Stimulated activated CD8-positive, alpha-beta memory T cell treated with anti-CD3 and anti-CD28 coated beads, Interleukin-15, amount 100 ng/mL, for 24 hours (primary cell): ENCODE results near the gene ETFA.
A peak's percentile ranks its signal among the peaks of the same experiment; 100 is the strongest.

Source experiments
- DNase-seq: peaks from one replicate; pipeline ENCODE4 v3.0.0-alpha.2; 2020; ENCODE audit warnings: low read depth

The ETFA gene

DNA sequence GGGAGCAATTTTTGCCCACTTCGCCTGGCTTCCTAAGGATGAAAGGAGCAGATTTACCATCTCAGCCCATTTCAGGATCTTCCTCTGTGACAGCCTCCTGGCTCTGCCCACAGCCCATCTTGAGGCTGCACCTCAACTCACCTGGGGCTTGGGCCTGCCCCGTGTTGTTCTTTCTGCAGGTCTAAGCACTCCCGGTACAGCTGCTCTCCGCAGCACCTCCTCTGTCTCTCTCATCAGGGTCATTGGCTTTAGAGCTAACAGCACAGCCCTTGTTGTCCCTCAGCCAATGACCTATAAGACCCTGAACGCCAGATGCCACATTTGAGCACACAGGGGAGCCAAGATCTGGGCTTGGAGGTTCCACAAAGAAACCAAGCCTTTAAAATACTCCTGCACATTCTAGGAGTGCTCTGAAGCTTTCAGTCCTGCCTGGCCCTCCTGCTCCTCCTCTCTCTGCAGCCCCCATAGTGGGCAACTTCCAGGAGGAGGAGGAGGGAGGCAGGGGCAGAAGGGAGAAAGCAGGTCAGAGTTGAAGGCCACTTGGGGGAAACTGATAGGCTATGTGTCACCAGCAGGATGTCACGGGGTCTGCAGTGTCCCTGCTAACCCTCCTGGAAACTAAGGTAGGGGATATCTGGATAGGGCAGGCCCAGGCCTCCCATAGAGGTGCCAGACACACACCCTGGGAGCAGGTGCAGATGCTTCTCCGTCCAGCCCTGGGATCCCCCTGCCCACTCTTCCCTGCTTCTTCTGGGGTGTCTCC is 115.6 kb downstream of the ETFA start:
- no peak for DNase-seq

DNA sequence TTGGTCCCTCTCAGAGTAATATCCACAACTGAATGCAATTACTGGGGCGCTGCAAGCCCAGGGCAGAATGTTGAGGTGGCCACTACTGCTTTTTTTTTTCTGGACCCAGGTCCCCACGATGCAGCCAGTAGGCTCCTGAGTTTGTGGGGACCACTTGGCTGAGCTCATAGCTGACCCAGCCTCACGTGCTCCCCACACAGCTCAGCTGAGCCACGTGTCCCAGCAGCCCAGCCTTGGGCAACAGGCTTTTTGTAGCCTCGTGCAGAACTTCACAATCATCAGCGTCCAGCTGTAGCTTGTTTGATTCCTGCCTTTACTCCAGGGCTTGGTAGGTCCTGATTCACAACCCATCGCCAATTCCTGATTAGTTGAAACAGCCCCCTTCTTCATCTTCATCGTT is 117.3 kb downstream of the ETFA start:
- DNase-seq: no peak

- no peak for DNase-seq
Observed at GRCh38 chr15:76192715-76193114, 118.6 kb downstream of the ETFA start.

GRCh38 chr15:76191539-76192244 is 119.6 kb downstream of the ETFA start:
- no peak for DNase-seq

- peak; percentile 41 for DNase-seq
Observed at GRCh38 chr15:76190751-76191538, 120.3 kb downstream of the ETFA start.

GRCh38 chr15:76190070-76190564 is 121.2 kb downstream of the ETFA start:
- DNase-seq: no peak

GRCh38 chr15:76189106-76189505 is 122.2 kb downstream of the ETFA start:
- no peak for DNase-seq

- no peak for DNase-seq
Observed at GRCh38 chr15:76187163-76187562, 124.1 kb downstream of the ETFA start.

- no peak for DNase-seq
Observed at GRCh38 chr15:76185716-76186115, 125.6 kb downstream of the ETFA start.

GRCh38 chr15:76184650-76185035 is 126.6 kb downstream of the ETFA start:
- DNase-seq: no peak

- no peak for DNase-seq
Observed at GRCh38 chr15:76183930-76184649, 127.2 kb downstream of the ETFA start.

DNA sequence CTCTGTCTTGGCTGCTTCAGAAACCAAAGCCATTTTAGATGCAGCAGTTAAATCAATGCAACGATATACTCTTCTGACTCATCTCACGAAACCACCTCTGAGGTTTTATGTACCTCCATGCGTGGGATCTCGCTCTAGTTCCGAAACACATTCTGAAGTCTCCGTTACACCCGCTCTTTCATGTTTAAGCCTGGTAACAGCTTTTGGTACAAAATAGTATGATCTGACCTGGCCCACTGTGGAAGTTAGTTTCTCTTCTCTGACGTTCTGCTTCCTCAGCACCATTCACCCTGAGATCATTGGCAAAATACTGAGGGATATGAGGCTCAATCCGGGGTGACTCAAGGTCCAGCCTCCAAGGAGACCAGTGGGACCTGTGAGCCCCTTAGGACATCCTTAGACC is 129.6 kb downstream of the ETFA start:
- no peak for DNase-seq

DNA sequence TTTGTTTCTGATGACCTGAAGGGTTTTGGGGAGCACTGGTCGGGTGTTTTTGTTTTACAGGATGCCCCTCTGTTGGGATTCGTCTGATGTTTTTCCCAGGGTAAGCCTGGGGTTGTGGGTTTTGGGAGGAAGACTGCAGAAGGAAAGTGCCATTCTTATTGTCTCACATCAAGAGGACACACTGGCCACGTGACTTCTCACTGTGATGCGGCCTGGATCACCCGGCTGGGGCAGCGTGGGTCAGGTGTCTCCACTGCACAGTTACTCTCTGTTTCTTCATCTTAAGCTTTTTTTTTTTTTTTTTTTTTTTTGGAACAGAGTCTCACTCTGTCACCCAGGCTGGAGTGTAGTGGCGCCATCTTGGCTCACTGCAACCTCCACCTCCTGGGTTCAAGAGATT is 130.9 kb downstream of the ETFA start:
- DNase-seq: no peak

DNA sequence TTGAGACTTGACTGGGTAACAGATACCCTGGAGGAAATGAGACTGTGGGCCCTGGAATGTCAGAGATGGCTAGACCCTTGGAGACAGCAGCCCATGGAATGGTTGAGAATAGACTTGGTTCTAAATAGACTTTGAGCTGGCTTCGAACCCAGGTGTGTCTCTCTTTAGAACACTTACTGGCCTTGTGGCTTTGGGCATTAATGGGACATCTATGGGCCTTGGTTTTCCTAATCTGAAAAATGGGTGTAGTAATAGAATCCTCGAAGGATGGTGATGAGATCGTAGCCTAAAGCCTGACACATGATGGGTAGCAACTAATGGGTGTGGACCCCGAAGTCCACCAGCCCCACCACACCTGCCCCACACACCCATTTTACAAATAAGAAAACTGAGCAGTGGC is 132.2 kb downstream of the ETFA start:
- DNase-seq: no peak

GRCh38 chr15:76178296-76179000 is 132.8 kb downstream of the ETFA start:
- DNase-seq: no peak

DNA sequence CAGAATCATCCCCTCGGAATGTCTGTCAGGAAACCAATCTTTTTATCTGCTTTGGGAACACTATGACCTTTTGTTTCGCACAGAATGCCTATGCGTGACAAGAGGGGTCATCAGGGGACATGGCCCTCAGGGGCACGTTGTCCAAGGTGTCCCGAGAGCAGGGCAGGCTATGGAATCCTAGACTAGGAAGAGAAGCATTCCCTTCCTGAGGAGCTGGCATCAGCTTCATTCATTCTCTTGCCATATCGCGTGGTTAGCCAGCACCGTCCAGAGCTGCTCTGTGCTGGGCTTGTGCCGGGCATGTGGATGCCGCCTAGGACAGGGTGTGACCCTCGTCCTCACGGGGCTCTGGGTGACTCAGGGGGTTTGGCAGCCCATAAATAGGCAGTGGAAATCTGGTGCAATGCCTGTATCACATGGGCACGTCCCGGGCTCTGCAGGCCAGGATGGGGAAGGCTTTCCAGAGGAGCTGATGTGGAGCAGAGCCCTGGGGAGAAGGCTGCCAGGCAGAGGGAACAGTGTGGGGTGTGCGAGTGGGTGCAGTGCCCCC is 133.7 kb downstream of the ETFA start:
- no peak for DNase-seq

GRCh38 chr15:76176487-76177085 is 134.7 kb downstream of the ETFA start:
- DNase-seq: no peak

GRCh38 chr15:76176059-76176458 is 135.2 kb downstream of the ETFA start:
- no peak for DNase-seq

- DNase-seq: no peak
Observed at GRCh38 chr15:76175442-76175841, 135.8 kb downstream of the ETFA start.

DNA sequence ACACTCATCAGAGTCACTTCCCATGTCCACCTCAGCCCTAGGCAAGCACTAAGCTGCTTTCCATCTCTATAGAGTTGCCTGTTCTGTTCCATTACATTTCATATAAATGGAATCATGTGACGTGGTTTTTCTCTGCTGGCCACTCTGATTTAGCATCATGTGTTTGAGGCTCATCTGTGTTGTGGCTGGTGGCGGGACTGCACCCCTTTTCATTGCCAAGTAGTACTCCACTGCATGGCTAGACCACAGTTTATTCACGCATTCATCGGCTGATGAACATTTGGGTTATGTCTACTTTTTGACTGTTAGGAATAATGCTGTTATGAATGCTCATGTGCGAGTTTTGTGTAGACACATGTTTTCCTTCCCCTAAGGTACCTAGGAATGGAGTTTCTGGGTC is 136.6 kb downstream of the ETFA start:
- DNase-seq: no peak
